NCI-H345 (cell line): ENCODE data around the gene DNASE2B.

Experiments
- DNase-seq: peaks from one replicate; lab custom pipeline; 2025; lab: John Stamatoyannopoulos, UW

The DNASE2B gene, protein sequence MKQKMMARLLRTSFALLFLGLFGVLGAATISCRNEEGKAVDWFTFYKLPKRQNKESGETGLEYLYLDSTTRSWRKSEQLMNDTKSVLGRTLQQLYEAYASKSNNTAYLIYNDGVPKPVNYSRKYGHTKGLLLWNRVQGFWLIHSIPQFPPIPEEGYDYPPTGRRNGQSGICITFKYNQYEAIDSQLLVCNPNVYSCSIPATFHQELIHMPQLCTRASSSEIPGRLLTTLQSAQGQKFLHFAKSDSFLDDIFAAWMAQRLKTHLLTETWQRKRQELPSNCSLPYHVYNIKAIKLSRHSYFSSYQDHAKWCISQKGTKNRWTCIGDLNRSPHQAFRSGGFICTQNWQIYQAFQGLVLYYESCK

DNA sequence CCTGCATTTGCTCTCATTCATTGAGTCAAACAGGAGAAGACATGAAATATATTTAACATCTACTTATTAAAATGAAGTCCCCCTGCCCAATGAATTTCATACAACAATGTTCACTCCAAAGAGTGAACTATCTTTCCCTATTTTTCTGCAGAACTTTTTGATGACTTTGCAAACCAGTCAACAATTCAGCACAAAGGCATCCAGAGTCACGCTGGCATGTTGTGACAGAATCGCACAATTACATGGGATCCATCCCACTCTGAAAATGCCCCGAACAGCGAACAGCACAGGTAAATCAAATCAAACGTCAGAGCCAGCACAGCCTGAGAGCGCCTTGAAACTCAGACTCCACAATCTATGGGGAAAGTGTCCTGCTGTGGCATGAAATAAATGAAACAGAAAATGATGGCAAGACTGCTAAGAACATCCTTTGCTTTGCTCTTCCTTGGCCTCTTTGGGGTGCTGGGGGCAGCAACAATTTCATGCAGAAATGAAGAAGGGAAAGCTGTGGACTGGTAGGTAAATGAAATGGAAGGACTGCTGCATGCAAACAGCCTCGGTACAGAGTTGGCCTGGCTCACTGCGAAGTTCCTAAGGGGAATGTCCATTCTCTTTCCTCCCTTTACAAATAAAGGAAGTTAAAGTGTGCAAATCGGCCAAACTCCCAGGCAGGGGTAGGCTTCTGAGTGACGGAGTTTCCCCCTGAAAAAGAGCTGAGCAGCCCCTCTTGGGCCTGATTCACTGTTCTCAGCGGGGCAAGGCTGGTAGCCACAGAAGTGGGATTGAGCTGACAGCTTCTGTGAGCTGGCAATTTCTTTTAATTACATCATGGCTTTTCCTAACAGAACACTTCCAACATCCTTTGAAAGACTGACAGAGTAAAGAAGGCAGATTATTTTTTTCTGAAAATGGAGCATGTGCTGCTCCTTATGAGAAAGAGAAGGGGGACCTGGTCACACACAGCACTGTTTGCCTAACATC lies at the start of gene DNASE2B:
Gene DNASE2B, plus strand, starts transcription at position 310 of the 981 bp plus-strand sequence. Its CDS starts 81 bp downstream, at position 391.
- DNase-seq: no peak

DNA sequence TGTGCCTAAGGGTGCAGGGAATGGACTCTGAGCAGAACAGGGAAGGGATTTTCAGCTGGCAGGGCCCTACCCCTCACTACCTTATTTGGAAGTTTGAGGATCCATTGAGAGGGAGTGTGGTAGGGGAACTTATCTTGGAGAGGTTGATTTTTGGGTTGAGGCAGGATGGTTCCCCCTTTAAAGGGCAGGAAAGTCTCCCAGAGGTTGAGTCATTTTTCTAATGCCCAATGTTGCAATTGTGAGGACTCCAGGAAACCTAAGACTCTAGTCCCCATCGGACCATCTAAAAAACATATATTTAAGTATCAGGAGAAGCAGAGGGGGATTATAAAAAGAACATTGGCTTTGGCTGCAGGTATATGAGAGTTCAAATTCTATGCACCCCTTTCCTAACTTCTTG lies 49.5 kb upstream of the DNASE2B start:
- DNase-seq: no peak

DNA sequence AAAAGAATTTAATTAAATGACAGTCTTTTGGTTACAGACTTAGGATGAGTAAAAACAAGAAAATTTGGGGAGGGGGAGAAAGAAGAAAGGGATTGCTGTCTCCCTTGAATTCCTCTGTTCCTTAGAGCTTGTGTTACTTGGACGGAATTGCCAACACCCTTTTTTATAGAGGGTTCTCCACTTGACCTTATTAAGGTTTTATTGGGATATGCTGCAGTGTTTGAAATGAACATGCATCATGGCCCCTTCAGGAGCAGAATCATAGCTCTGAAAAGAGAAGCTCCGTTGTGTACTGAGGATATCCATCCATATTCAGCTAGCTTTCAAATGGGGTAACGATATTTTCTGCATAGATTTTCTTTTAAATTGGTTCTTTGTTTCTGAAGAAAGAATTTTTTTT lies 48.2 kb upstream of the DNASE2B start:
- DNase-seq: no peak

DNA sequence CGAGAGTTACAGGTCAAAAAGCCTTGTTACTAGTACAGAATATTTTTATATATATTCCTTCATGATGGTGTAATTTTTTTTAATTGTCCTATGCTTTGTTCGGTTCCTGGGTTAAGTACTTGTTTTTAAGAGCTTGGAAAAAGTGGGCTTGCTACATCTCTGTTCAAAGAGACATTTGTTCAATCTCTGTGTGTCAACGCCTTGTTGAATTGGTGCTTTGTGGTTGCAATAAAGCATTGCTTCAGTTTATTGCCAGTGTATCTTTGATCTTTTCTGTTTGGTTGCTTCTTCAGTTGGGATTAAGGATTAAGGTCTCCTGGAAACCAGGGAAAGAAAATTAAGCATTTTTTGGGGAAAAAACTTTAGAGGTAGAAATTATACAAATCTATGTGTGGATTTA lies 47.7 kb upstream of the DNASE2B start:
- DNase-seq: no peak

DNA sequence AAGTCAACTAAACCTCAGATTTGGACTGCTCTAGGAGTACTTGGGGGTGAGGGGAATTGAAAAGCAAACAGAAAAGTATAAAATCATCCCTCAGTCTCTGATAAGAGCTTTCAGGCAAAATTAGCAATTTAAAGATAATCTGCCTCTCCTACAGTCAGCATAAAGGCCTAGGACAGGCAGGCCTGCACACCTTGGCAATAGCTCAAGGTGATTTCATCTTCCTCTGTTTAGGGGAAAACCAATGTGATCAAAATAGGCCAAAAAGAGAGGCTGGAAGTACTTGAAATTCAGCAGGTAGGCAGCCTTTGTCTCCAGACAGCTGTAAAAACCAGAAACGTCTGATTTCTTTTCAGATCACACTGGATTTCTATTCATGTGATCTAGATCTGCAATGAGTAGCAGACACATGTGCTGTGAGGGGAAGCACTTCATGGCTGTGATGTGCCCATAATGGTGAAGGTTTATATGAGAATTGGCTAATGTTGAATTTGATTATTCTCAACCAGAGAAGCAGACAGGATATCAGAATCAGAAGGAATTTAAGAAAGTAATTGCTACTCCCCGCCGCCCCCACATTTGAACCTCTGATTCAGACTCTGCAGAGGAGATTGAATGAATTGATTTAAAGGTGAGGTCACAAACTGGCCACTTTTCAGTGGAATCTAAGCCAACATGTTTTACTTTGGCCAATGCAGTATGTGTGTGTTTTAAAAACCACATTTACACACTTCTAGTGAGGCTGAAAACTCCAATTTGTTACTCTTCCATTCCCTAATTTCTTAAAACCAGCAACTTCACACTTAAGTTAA lies 45.8 kb upstream of the DNASE2B start:
- DNase-seq: no peak

DNA sequence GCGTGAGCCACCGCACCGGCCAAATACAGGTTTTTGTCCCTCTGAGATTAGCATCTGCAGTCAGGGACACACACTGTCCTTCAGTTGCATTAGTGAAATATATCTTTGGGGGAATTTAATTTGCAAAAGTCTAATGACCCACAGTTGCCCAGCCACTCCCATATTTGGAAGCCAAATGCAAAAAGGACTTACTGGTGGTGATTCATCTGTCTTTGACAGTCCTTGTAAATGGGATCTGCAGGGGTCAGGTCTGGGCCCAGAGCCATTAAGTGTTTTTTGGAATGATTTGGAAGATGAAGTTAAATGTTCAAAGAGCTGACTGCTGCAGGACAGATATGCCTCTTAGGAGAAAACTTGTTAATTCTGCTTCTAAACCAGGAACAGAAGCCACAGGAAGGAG lies 44.6 kb upstream of the DNASE2B start:
- DNase-seq: no peak

DNA sequence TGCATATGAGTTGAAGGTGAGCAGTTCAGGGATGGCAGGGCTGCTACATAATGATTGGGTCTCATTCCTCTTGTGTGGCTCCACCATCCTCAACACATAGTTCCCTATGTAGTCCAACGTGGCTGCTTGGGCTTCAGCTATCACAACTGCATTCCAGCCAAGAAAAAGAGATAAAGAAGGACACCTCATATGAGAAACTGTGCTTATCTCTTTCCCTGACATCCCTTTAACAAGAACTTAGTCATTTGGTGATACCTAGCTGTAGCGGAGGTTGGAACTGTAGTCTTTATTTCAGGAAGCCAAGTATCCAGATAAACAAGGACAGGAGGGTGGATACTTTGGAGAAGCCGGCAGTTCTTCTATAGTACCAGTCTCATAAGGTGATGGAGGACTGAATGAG lies 42.7 kb upstream of the DNASE2B start:
- no peak for DNase-seq

DNA sequence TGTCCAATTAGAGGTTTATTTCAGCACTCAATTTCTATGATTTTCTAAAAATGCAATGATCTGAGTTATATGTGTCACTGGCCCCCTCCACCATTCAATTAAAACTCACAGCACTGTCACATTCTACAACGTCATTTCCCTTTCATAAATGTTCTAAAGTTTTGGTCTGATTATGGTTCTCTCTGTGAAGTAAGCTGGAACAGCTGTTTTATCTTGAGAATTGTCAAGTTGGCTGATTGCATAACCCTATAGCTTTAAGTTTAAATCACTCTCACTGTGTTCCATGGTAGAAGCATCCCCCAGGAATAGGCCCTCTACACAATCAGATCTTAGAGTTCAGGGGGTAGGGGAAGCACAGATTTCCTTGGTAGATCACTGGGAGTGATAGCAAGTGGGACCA lies 41.4 kb upstream of the DNASE2B start:
- no peak for DNase-seq

DNA sequence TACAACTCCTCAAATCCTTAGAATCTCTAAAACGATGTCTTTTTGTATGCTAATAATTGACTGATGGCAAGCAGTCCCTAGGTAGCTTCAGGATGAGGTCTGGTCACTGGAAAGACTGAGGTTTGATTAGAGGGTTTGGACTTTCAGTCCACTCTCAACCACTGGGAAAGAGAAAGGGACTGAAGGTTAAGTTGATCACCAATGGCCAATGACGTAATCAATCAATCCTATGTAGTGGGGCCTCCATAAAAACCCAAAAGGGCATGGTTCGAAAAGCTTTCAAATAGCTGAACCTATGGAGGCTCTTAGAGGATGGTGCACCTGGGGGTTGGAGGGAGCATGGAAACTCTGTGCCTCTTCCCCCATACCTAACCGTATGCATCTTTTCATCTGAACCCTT lies 39.6 kb upstream of the DNASE2B start:
- no peak for DNase-seq

DNA sequence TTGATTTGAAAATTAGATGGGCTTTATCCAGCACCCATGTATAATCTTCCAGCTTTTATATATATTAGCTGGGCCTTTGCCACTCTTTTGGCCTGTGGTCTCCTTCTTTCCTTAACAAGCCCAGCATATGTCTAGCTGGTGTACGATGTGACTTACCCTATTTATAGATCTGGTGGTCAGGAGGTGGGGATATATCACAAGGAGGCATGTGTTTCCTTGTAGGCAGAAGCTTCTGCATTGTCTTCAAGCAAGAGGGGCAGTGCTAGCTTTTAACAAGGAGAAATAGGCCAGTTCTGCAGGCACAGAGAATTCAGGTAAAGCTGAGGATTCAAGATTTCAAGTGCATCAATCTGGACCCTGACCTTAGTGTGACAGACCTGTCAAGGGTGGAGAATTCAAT lies 38.0 kb upstream of the DNASE2B start:
- no peak for DNase-seq

DNA sequence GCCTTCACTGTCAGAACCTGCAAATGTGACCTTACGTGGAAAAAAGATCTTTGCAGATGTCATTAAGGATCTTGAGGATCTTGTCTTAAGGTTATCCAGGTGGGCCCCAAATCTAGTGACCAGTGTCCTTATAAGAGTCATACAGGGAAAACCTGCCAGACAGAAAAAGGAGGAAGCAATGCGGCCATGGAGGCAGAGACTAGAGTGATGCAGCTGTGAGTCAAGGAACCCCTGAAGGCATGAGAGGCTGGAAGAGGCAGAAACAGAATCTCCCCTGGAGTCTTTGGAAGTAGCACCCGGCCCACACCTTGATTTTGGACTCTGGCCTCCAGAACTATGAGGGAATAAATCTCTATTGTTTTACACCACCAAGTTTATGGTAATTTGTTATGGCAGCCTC lies 36.5 kb upstream of the DNASE2B start:
- no peak for DNase-seq

DNA sequence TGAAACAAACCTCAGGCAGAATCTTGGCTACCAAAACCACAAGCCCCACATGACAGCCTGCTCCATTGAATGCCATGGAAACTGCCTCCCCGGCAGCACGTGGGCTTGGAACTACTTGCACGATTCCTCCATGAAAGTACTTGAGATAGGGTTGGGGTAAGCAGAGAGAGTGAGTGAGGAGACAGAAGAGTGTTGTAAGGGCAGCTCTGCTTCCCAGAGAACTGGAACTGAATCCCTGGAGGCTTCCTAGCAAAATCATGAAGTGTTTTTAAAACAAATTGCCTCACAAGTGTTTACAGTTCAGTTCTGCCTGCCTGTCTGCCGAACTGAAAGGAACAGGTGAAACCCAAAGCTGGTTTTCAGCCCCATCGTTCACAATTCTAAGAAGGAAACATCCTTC lies 35.3 kb upstream of the DNASE2B start:
- DNase-seq: peak; percentile 48

DNA sequence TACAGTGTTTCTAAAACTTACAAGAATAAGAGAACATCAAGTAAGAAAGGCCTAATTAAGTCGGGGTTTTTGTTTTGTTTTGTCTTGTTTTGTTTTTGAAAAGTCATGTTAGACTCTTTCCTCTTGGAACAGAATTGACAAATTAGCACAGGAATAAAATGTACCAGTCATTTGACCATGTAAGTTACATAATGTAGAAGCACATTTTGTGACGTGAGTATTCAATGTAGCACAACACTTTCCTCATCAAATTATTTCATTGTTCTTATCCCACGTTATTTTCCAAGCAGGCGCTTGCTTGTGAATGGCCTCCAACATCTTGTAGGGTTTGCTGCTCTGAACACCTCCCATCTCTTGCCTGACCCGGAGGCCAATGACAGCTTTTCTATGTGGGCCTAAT lies 34.7 kb upstream of the DNASE2B start:
- DNase-seq: no peak

DNA sequence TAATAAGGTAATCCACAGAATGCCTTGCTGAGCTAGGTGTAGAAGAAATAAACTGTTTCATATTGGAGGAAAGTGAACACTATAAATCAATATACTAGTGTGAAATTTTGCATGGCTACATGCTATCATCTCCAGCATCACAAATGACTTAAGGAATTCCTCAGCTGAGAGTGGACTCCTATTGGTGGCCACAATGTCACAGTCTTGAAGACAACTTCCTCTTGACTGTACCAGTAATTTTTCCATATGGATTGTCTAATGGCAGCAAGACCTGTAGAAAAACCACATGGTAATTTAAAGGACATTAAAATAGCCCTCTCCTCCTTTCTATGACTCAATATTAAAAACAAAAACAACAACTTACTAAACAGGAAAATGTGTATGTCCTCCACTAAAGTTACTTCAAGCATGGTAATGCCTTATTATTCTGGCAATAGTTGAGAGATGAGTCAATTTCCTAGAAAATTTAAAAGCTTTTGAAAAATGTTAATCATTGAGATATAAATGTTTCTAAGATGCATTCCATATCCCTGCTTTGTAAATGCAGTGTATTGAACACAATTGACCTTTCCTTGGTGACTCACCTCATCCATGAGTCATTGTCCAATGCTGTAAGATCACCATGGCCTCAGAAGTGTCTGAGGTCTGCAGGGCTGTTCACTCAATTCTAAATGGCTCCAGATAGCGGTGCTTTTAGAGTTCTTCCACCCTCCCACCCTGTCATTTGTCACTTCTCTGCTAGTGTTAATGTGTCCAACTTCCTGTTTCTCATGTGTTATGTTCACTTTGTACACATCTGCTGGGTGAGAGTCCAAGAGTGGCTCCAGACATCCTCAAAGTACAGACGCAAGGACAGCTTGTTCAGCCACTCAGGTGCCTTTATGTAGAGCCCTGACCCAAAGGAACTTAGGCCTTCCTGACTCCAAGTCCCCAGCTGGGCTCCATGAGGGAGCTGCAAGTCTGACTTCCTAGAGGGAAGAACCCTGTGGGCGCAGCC lies 32.8 kb upstream of the DNASE2B start:
- DNase-seq: no peak

DNA sequence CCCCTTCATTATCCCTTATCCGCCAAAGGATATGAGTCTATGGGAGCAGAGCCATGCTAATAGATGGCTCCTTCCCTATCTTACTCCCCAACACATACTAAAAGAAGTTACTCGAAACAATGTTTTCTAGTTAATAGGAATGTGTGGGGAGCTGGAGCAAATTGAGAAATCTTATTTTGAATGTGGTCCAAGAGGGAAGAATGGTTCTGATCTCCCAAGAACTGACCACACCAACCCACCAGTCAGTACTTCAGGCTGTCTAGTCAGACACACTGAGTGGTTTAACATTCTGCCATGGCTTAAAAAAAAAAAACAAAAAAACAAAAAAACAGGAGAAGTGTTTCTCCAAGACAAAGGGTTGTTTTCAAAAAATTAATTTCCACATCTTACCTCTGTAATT lies 31.5 kb upstream of the DNASE2B start:
- no peak for DNase-seq

DNA sequence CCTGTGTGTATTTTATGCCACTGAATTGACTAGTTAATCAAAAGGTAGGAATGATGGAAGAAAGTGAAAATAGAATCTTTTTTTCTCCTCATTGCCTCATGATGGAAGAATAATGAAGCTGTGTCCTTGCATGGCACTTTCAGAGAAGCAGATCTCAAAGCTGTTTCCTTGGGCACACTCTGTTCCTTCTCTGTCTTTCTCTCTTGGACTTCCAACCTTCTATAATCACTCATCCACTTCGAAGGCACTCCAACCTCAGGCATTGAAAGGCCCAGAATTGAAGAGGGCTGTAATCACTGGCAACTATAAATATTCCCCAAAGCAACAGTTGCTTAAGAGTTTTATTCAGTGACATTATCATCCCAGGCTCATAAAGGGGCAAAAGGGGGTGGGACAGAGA lies 31.1 kb upstream of the DNASE2B start:
- DNase-seq: no peak

DNA sequence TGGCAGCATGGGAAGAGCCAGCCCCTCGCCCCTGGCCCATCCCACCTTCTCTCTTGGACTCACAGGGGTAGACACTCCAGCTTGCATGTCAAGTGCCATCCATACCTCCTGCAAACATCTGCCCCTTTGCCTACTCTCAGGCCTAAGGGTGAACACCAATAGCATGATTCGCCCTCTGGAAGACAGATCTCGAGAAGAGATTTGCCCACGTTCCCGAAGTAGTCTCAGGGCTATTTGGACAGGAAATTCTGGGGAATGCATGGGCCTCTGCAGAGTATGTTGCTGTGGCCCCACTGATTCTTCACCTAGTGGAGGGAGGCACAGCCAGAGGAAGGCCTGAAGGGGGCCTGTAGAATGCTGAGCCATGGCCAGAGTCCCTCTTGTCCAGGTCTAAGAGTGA lies 29.8 kb upstream of the DNASE2B start:
- DNase-seq: no peak

DNA sequence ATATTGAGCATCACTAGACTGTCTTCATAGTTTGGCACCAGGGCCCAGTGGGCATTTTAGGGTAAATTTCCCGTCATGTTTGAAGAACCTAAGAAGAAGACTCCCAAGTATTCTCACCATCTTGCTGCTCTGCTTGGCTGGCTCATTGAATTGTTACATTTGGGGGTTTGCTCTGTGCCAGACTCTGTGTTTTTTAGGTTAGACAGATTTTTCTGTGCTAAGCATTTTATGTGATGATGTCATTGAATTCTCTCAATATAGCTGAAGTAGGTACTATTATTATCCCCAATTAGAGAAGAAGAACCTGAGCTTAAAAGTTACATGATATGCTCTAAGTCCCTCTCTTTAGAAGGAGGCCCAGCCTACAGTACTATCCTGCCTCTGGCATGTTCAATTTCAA lies 28.0 kb upstream of the DNASE2B start:
- DNase-seq: no peak

DNA sequence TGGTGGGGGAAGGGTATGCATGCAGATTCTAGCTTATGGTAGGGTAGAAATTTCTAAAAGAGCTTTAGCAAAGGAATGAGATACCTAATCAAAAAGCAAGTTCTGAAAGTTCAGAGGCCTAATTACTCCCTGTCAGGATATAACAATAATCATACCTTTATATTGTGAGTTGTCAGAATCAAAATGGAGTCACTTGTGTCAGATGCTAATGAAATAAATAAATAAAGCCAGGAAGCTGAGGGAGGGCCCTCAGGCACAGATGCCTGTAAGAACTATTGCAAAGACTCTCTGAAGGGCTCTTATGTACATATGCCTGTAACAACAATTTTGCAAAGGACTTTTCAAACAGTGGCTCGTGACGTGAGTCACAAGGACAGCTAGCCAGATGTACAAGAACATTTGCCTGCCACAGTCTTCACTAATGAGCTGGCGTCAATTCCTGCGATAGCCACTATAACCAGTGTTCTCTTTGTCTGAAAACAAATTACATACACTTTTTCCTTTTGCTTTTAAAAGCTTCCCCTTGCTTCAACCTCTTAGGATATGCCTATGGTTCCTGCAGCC lies 27.4 kb upstream of the DNASE2B start:
- peak; percentile 34 for DNase-seq

DNA sequence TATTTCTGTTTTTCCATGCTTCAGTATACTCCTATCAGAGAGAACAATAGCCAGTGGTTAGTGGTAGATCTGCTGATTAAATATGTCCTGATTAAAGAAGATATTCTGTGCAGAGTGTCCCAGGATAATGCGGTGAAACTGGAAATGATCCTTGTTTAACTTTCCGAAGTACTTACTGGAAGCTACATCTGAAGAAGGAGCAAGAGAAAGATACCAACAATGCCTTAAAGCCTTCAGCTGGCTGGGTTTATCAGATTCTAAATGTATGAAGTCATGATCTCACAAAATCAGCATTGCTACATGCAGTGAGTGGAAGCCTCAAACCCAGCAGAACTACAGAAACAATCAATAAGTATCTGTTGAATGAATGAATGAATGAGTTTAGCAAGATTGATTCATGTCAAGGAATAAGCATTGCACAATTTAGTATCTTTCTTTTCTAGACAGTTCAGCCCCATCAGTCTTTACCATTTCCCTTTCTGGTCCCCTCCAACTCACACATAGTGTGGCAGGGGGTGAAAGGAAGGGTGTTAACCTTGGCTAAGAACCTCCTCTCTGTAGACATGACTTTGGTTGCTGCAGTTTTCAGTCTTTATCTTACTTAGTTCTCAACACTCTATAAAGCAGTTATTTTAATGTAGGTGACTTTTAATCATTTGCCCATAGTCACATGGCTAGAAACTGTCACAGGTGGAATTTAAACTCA lies 24.7 kb upstream of the DNASE2B start:
- no peak for DNase-seq
